Calu3 (cell line): ENCODE measurements around the gene CLIC3. TPM values are rescaled to one million over a fixed set of nuclear protein-coding genes. Genes with fewer than 3 reads are reported as not detected.

Experiments
- BruUV-seq: library from RNA; stranded (reverse); fragments of 400-500 nt; replicated peaks from 2 replicates; lab custom pipeline; 2021; lab: Mats Ljungman, UMichigan
- CTCF ChIA-PET: fragments of 300-600 bp; sonication (Branson Sonifier 250); formaldehyde crosslinking; loops from one replicate; lab custom pipeline; 2022; ENCODE audit warnings: antibody characterized with exemption; lab: Charles Lee
- DNase-seq: peaks from one replicate; pipeline ENCODE4 v3.0.0; 2022
- H3K27ac Mint-ChIP-seq: one replicate; pipeline ENCODE4 v1.8.0; 2022; ENCODE audit warnings: mixed read lengths; ENCODE audit not compliant: unreplicated experiment
- H3K27me3 Mint-ChIP-seq: one replicate; pipeline ENCODE4 v1.8.0; 2022; ENCODE audit warnings: mixed read lengths; ENCODE audit not compliant: unreplicated experiment
- H3K36me3 Mint-ChIP-seq: one replicate; pipeline ENCODE4 v1.8.0; 2022; ENCODE audit warnings: mild to moderate bottlenecking, moderate library complexity, mixed read lengths; ENCODE audit not compliant: insufficient read depth, unreplicated experiment
- H3K4me1 Mint-ChIP-seq: one replicate; pipeline ENCODE4 v1.8.0; 2022; ENCODE audit warnings: mild to moderate bottlenecking, low read depth, mixed read lengths; ENCODE audit not compliant: unreplicated experiment
- H3K4me3 Mint-ChIP-seq: one replicate; pipeline ENCODE4 v1.8.0; 2022; ENCODE audit warnings: mild to moderate bottlenecking, low read depth, moderate library complexity, mixed read lengths; ENCODE audit not compliant: unreplicated experiment
- H3K9me3 Mint-ChIP-seq: one replicate; pipeline ENCODE4 v1.8.0; 2022; ENCODE audit warnings: low read depth, mixed read lengths; ENCODE audit not compliant: unreplicated experiment
- CTCF ChIP-seq: fragments of 200-600 bp; IDR thresholded peaks from one replicate; pipeline ENCODE4 v1.8.0; 2022; ENCODE audit warnings: antibody characterized with exemption; ENCODE audit not compliant: unreplicated experiment
- intact Hi-C: fragments of 100-400 bp; cut with micrococcal nuclease; formaldehyde crosslinking; loops from one replicate; pipeline ENCODE4 v1.10.0; 2022; ENCODE audit not compliant: unreplicated experiment
- total RNA-seq: library from RNA; stranded (reverse); gene quantifications from 2 replicates; pipeline ENCODE4 v1.2.3, GENCODE V29; 2022

Gene CLIC3
- total RNA-seq, 1 experiment from 2014 or later, result 0.35 TPM

- intact Hi-C loops, result no loop called here
- H3K4me3 Mint-ChIP-seq, result no peak overlapping the region
- H3K27me3 Mint-ChIP-seq, result no peaks in the 10 kb centered on the region
- peaks cover 18% of the 10 kb centered on the region for H3K36me3 Mint-ChIP-seq
- no peak for TF ChIP-seq CTCF
- no peaks in the 10 kb centered on the region for H3K9me3 Mint-ChIP-seq
- H3K4me1 Mint-ChIP-seq, result no peaks in the 10 kb centered on the region
- no peak for DNase-seq
- no TSS peak for BruUV-seq
- CTCF ChIA-PET, result interaction anchor here (0.5 kb wide), 1 partner anchor 58 kb away, joined by 7 read pairs; no protein-coding TSS in a partner anchor
- no peak overlapping the region for H3K27ac Mint-ChIP-seq
These were observed 19.2 kb upstream of the CLIC3 start for GRCh38 chr9:137015540-137015930.

GRCh38 chr9:137014776-137015539 is 18.6 kb upstream of the CLIC3 start:
- DNase-seq, result no peak
- CTCF ChIA-PET, result interaction anchor here (0.5 kb wide), 1 partner anchor 58 kb away, joined by 7 read pairs; no protein-coding TSS in a partner anchor
- Mint-ChIP-seq H3K27ac (no peak overlapping the region), H3K4me1 (no peaks in the 10 kb centered on the region), H3K4me3 (no peak overlapping the region), H3K27me3 (no peaks in the 10 kb centered on the region), H3K36me3 (peaks cover 18% of the 10 kb centered on the region), H3K9me3 (no peaks in the 10 kb centered on the region)
- intact Hi-C loops, result no loop called here
- TF ChIP-seq CTCF, result no peak
- BruUV-seq, result no TSS peak

GRCh38 chr9:137014166-137014565 is 17.8 kb upstream of the CLIC3 start:
- Mint-ChIP-seq H3K27me3 (no peaks in the 10 kb centered on the region), H3K27ac (no peak overlapping the region), H3K4me3 (no peak overlapping the region), H3K36me3 (peaks cover 15% of the 10 kb centered on the region), H3K9me3 (no peaks in the 10 kb centered on the region), H3K4me1 (no peaks in the 10 kb centered on the region)
- no TSS peak for BruUV-seq
- CTCF ChIA-PET, result no interaction called here
- TF ChIP-seq CTCF, result no peak
- intact Hi-C loops, result no loop called here
- no peak for DNase-seq

- Mint-ChIP-seq H3K36me3 (peaks cover 14% of the 10 kb centered on the region), H3K9me3 (no peaks in the 10 kb centered on the region), H3K4me1 (no peaks in the 10 kb centered on the region), H3K4me3 (no peak overlapping the region), H3K27me3 (no peaks in the 10 kb centered on the region), H3K27ac (no peak overlapping the region)
- no peak for TF ChIP-seq CTCF
- DNase-seq, result no peak
- CTCF ChIA-PET, result no interaction called here
- no TSS peak for BruUV-seq
- intact Hi-C loops, result no loop called here
These were observed 17.2 kb upstream of the CLIC3 start for GRCh38 chr9:137013571-137013940.
